Spleen (tissue), 11 donors: ENCODE results near the gene PBXIP1. TPM values are rescaled to one million over a fixed set of nuclear protein-coding genes. Genes with fewer than 3 reads are reported as not detected.

Experiments
- DNase-seq: peaks from one replicate; pipeline ENCODE4 v3.0.0-alpha.2; 2020
- H3K27ac ChIP-seq, 8 donors: fragments of 200-600 bp; sonication (generic) in 7 of 8; 1 replicate in 4 of 8; 2 replicates in 4 of 8; pipeline versions ENCODE4 v1.5.0 to v1.8.0; 2016 to 2021; ENCODE audit warnings: inconsistent platforms in 4 of 8, mild to moderate bottlenecking in 4 of 8, moderate library complexity in 1 of 8
- H3K27me3 ChIP-seq, 7 donors: fragments of 200-600 bp; sonication (generic) in 6 of 7; replicated peaks in 1 of 7; 1 replicate in 4 of 7; 2 replicates in 3 of 7; pipeline versions ENCODE4 v1.5.0 to v1.8.0; 2016 to 2021; ENCODE audit warnings: inconsistent platforms in 3 of 7, mild to moderate bottlenecking in 1 of 7
- H3K36me3 ChIP-seq, 6 donors: fragments of 200-600 bp; sonication (generic) in 5 of 6; 1 replicate in 4 of 6; 2 replicates in 2 of 6; pipeline versions ENCODE4 v1.5.0 to v1.8.0; 2016 to 2021; ENCODE audit warnings: inconsistent platforms in 2 of 6
- H3K4me1 ChIP-seq, 6 donors: fragments of 200-600 bp; sonication (generic) in 5 of 6; 1 replicate in 3 of 6; 2 replicates in 3 of 6; pipeline versions ENCODE4 v1.5.0 to v1.8.0; 2016 to 2021; ENCODE audit warnings: inconsistent platforms in 3 of 6
- H3K4me3 ChIP-seq, 8 donors: fragments of 200-600 bp; sonication (generic) in 7 of 8; 1 replicate in 4 of 8; 2 replicates in 4 of 8; pipeline versions ENCODE4 v1.5.0 to v1.8.0; 2016 to 2021; ENCODE audit warnings: inconsistent platforms in 4 of 8, mild to moderate bottlenecking in 4 of 8, moderate library complexity in 2 of 8
- H3K9me3 ChIP-seq, 8 donors: fragments of 200-600 bp; sonication (generic) in 7 of 8; 1 replicate in 4 of 8; 2 replicates in 4 of 8; pipeline versions ENCODE4 v1.5.0 to v1.8.0; 2016 to 2021; ENCODE audit warnings: inconsistent platforms in 4 of 8
- CTCF ChIP-seq, 11 experiments: fragments of 200-600 bp in 7 of 11; fragments of 450-650 bp in 4 of 11; sonication (generic) in 4 of 11; IDR thresholded peaks in 8 of 11; conservative IDR thresholded peaks in 3 of 11; 1 replicate in 7 of 11; 2 replicates in 4 of 11; pipeline versions ENCODE4 v1.4.0 to v1.8.0; 2016 to 2021; ENCODE audit warnings: antibody characterized with exemption in 11 of 11, inconsistent platforms in 4 of 11, mild to moderate bottlenecking in 1 of 11
- POLR2A ChIP-seq, 3 donors: fragments of 450-650 bp; IDR thresholded peaks; one replicate each; pipeline ENCODE4 v1.5.1; 2017; ENCODE audit warnings: antibody characterized with exemption in 3 of 3, mild to moderate bottlenecking in 1 of 3
- POLR2AphosphoS5 ChIP-seq, 3 donors: sonication (generic); formaldehyde crosslinking; IDR thresholded peaks; one replicate each; pipeline ENCODE4 v1.5.1; 2017; ENCODE audit warnings: antibody characterized with exemption in 3 of 3
- WGBS, 5 donors: extraction: QIAGEN DNeasy Blood & Tissue Kit in 3 of 5; methylation state at CpG; one replicate each; pipeline versions ENCODE4 v1.1.5 to v1.1.7; 2013 to 2018; 5-methylcytosine and 5-hydroxymethylcytosine counted together
- intact Hi-C: fragments of 100-400 bp; cut with DNase I; formaldehyde crosslinking; loops from one replicate; pipeline ENCODE4 v1.15.0; 2023; ENCODE audit warnings: low total_unique reads
- polyA plus RNA-seq, 3 donors: library from polyadenylated mRNA; stranded (reverse); fragments of 200-250 nt; gene quantifications; one replicate each; pipeline ENCODE4 v1.2.1, GENCODE V29; 2013
- total RNA-seq, 7 donors: library from RNA; depleted of rRNA in 3 of 7; stranded (reverse); fragments of >200 nt in 3 of 7; fragmentation: NEBNext Ultra II Directional in 4 of 7; extraction: Animal tissue kit (Norgen Biotek cat#: 25700) in 4 of 7; gene quantifications; one replicate each; pipeline versions ENCODE4 v1.1.0 to v1.2.1, GENCODE V29; 2016 to 2021
- donor health status: healthy with polysubstance abuse.
- donor health status: DM: no; HTN: no; CAD: no; lungs with moderate emphysema.
- donor health status: DM: no; HTN: no; CAD: no.
- donor health status: Bipolar disorder and iron deficiency.
- donor health status: healthy.
- donor health status: DM: no; HTN: no; CAD: no.
- donor health status: DM: yes; HTN: yes; CAD: no.

The PBXIP1 gene
- total and polyA plus RNA-seq, 10 donors = 55.5 to 125 (median 89.5) TPM

GRCh38 chr1:154952664-154953063, 3.2 kb downstream of the PBXIP1 start:
- peaks cover 51 to 75% (median 66%) of the 10 kb centered on the region in 6 donors for H3K4me1 ChIP-seq
- WGBS, 5 donors = 69 to 81% (median 75%) methylated on average over 6 of the region's 6 CpGs
- no peaks in the 10 kb centered on the region for H3K9me3 ChIP-seq
- H3K4me3 ChIP-seq = peak overlapping the region in 1 of 8 donors; percentile 78
- TF ChIP-seq POLR2A (IDR thresholded peaks at IDR 0.05) (no peak), CTCF (IDR thresholded peaks at IDR 0.05 in 8 of 11, conservative IDR thresholded peaks at IDR 0.05 in 3 of 11) (no peak), POLR2AphosphoS5 (IDR thresholded peaks at IDR 0.05) (no peak)
- H3K36me3 ChIP-seq = peaks cover 0 to 41% (median 23%) of the 10 kb centered on the region in 6 donors
- H3K27ac ChIP-seq = peak overlapping the region; percentile 28 to 89 (median 82)
- DNase-seq = no peak
- no peaks in the 10 kb centered on the region for H3K27me3 ChIP-seq
- intact Hi-C loops = no loop called here

- Histone ChIP-seq H3K9me3 (no peaks in the 10 kb centered on the region), H3K36me3 (peaks cover 0 to 46% (median 28%) of the 10 kb centered on the region in 6 donors), H3K4me1 (peaks cover 51 to 69% (median 65%) of the 10 kb centered on the region in 6 donors), H3K4me3 (peak overlapping the region in 5 of 8 donors; percentile 1 to 78 (median 19)), H3K27me3 (no peaks in the 10 kb centered on the region), H3K27ac (peak overlapping the region; percentile 28 to 89 (median 82))
- intact Hi-C loops = no loop called here
- no peak for TF ChIP-seq POLR2A (IDR thresholded peaks at IDR 0.05)
- TF ChIP-seq POLR2AphosphoS5 (IDR thresholded peaks at IDR 0.05) = peak; percentile 11 to 56 (median 37)
- 33 to 47% (median 38%) methylated on average over 15 of the region's 15 CpGs for WGBS, 5 donors
- DNase-seq = peak; percentile 87
Observed at GRCh38 chr1:154951901-154952657, 3.8 kb downstream of the PBXIP1 start.

GRCh38 chr1:154948079-154948478, 7.8 kb downstream of the PBXIP1 start:
- 94 to 99% (median 96%) methylated on average over 9 to 11 of the region's 11 CpGs for WGBS, 5 donors
- Histone ChIP-seq H3K27me3 (no peaks in the 10 kb centered on the region), H3K4me3 (no peak overlapping the region), H3K4me1 (peaks cover 40 to 65% (median 56%) of the 10 kb centered on the region in 6 donors), H3K36me3 (peaks cover 0 to 75% (median 49%) of the 10 kb centered on the region in 6 donors), H3K9me3 (no peaks in the 10 kb centered on the region), H3K27ac (peak overlapping the region in 1 of 8 donors; percentile 11)
- intact Hi-C loops = no loop called here
- no peak for TF ChIP-seq CTCF (IDR thresholded peaks at IDR 0.05 in 8 of 11, conservative IDR thresholded peaks at IDR 0.05 in 3 of 11)
- TF ChIP-seq POLR2AphosphoS5 (IDR thresholded peaks at IDR 0.05) = peak in 1 of 3 donors; percentile 53
- TF ChIP-seq POLR2A (IDR thresholded peaks at IDR 0.05) = no peak
- no peak for DNase-seq

GRCh38 chr1:154945962-154946850, 9.7 kb downstream of the PBXIP1 start:
- Histone ChIP-seq H3K36me3 (peaks cover 0 to 68% (median 47%) of the 10 kb centered on the region in 6 donors), H3K27me3 (no peaks in the 10 kb centered on the region), H3K4me3 (no peak overlapping the region), H3K27ac (peak overlapping the region in 2 of 8 donors; percentile 92 to 99), H3K9me3 (no peaks in the 10 kb centered on the region), H3K4me1 (peaks cover 39 to 65% (median 56%) of the 10 kb centered on the region in 6 donors)
- no peak for TF ChIP-seq CTCF (IDR thresholded peaks at IDR 0.05 in 8 of 11, conservative IDR thresholded peaks at IDR 0.05 in 3 of 11)
- TF ChIP-seq POLR2AphosphoS5 (IDR thresholded peaks at IDR 0.05) = peak in 1 of 3 donors; percentile 33
- no peak for DNase-seq
- WGBS, 5 donors = 70 to 82% (median 81%) methylated on average over 13 to 17 of the region's 17 CpGs
- intact Hi-C loops = no loop called here
